H1 (cell line): Measurements from ENCODE around the gene DDX19B. TPM values are rescaled to one million over a fixed set of nuclear protein-coding genes. Genes with fewer than 3 reads are reported as not detected.

Experiments
- ASH2L ChIP-seq: fragments of 200-600, 300-600 bp; sonication (generic); IDR thresholded peaks from one replicate; pipeline ENCODE4 v1.7.1; 2017; ENCODE audit warnings: low read length
- CHD1 ChIP-seq: IDR thresholded peaks from 2 replicates; pipeline ENCODE4 v1.6.1; 2012; ENCODE audit warnings: low read depth, low read length, improper control_type of control experiment
- EGR1 ChIP-seq: IDR thresholded peaks from 2 replicates; pipeline ENCODE4 v1.6.1; 2011; ENCODE audit warnings: low read depth, low read length, borderline replicate concordance
- EP300 ChIP-seq, 2 experiments: IDR thresholded peaks; 1 replicate in 1 of 2; 2 replicates in 1 of 2; pipeline ENCODE4 v1.6.1; 2011 to 2012; ENCODE audit warnings: low read depth in 2 of 2, low read length in 2 of 2, mild to moderate bottlenecking in 2 of 2, borderline replicate concordance in 1 of 2, inconsistent platforms in 1 of 2, moderate library complexity in 1 of 2
- HDAC6 ChIP-seq: IDR thresholded peaks from one replicate; pipeline ENCODE4 v1.7.1; 2012; ENCODE audit warnings: low read depth, mild to moderate bottlenecking, inconsistent platforms, low read length, moderate library complexity
- NRF1 ChIP-seq: IDR thresholded peaks from 2 replicates; pipeline ENCODE4 v1.6.1; 2011; ENCODE audit warnings: mild to moderate bottlenecking, low read depth, low read length, improper control_type of control experiment
- SIN3A ChIP-seq, 2 experiments: IDR thresholded peaks in 1 of 2; conservative IDR thresholded peaks in 1 of 2; 2 replicates each; pipeline ENCODE4 v1.6.1; 2011 to 2012; ENCODE audit warnings: low read length in 2 of 2, improper control_type of control experiment in 1 of 2, low read depth in 1 of 2, mild to moderate bottlenecking in 1 of 2
- polyA plus RNA-seq, 7 experiments: library from polyadenylated mRNA; depleted of rRNA in 3 of 7; stranded (reverse) in 5 of 7; unstranded in 2 of 7; fragments of >200 nt in 5 of 7; fragments of 200-250 nt in 2 of 7; gene quantifications; 1 replicate in 5 of 7; 2 replicates in 1 of 7; 4 replicates in 1 of 7; pipeline versions ENCODE4 v1.2.1 to v1.2.3, GENCODE V29; 2011 to 2013; ENCODE audit warnings: missing spikeins in 2 of 7, mixed read lengths in 2 of 7
- total RNA-seq: library from RNA; stranded (reverse); fragmentation: NEBNext Ultra II Directional; extraction: Animal tissue kit (Norgen Biotek cat#: 25700); gene quantifications from 2 replicates; pipeline ENCODE4 v1.2.1, GENCODE V29; 2021
- TF ChIP-seq, protein P1 (sequence below): IDR thresholded peaks from 2 replicates; pipeline ENCODE4 v1.6.1; 2012; ENCODE audit warnings: inconsistent platforms
- TF ChIP-seq, protein P2 (sequence below): fragments of 300-600 bp; sonication (generic); IDR thresholded peaks from 2 replicates; pipeline ENCODE4 v1.7.1; 2012; ENCODE audit warnings: low read length, moderate library complexity, mild to moderate bottlenecking, inconsistent platforms; ENCODE audit not compliant: insufficient replicate concordance

Gene DDX19B
- total and polyA plus RNA-seq, 2 of the 8 experiments (the other 6 are each of a cell fraction or from before 2014, with no cell fraction given) = 40.5 to 42.7 TPM

DNA sequence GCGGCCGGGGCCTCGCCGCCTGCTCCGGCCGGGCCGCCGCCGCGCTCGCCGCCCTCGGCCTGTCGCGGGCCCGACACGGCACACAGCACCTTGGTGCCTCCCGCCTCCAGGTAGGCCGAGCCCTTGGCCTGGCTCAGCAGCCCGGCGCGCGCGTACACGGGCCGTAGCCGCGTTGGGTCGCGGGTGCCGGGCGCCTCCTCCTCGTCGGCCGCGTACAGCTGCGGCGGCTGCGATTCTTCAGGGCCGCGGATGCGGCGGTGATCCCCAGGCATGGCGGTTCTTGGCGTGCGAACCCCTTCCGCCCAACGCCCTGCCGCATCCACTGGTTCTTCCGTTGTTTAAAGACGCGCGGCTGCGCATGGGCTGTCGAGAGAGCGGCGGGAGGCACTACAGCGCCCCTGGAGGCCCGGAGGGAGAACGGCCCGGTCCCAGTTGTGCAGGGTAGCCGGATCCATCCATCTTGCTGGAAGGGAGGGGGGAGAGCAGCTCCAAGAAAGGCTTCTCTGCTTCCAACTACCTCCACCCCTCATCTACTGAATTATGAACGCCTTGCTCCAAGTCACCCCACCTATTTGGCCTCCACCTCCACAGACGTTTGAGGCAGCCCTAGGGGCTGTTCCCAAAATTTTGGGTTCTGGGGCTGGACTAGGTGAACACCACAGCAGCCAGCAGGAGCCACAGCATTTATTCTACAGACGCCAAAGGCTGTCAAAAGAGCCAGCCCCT, 47.2 kb upstream of the DDX19B start, which contains the start of gene EXOSC6 (continued):
- TF ChIP-seq HDAC6 (no peak), EGR1 (peak; percentile 57; the same call in 1 of the 2 replicates), ASH2L (peak; percentile 71), EP300 (IDR thresholded peaks at IDR 0.05; ENCODE audit: borderline replicate concordance in 1 of 2, low read depth in 2 of 2, low read length in 2 of 2) (peak in 1 of 2 experiments; percentile 84; a peak in 1 of 3 replicates), CHD1 (no peak; the same call in 1 of the 2 replicates), SIN3A (conservative IDR thresholded peaks at IDR 0.05 in 1 of 2, IDR thresholded peaks at IDR 0.05 in 1 of 2; ENCODE audit: low read depth in 1 of 2, low read length in 2 of 2) (peak; percentile 46 to 51; a peak in 2 of 4 replicates), NRF1 (peak; percentile 63)
- TF ChIP-seq, protein P1, sequence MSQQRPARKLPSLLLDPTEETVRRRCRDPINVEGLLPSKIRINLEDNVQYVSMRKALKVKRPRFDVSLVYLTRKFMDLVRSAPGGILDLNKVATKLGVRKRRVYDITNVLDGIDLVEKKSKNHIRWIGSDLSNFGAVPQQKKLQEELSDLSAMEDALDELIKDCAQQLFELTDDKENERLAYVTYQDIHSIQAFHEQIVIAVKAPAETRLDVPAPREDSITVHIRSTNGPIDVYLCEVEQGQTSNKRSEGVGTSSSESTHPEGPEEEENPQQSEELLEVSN = peak; percentile 28; the same call in 1 of the 2 replicates
- TF ChIP-seq, protein P2, sequence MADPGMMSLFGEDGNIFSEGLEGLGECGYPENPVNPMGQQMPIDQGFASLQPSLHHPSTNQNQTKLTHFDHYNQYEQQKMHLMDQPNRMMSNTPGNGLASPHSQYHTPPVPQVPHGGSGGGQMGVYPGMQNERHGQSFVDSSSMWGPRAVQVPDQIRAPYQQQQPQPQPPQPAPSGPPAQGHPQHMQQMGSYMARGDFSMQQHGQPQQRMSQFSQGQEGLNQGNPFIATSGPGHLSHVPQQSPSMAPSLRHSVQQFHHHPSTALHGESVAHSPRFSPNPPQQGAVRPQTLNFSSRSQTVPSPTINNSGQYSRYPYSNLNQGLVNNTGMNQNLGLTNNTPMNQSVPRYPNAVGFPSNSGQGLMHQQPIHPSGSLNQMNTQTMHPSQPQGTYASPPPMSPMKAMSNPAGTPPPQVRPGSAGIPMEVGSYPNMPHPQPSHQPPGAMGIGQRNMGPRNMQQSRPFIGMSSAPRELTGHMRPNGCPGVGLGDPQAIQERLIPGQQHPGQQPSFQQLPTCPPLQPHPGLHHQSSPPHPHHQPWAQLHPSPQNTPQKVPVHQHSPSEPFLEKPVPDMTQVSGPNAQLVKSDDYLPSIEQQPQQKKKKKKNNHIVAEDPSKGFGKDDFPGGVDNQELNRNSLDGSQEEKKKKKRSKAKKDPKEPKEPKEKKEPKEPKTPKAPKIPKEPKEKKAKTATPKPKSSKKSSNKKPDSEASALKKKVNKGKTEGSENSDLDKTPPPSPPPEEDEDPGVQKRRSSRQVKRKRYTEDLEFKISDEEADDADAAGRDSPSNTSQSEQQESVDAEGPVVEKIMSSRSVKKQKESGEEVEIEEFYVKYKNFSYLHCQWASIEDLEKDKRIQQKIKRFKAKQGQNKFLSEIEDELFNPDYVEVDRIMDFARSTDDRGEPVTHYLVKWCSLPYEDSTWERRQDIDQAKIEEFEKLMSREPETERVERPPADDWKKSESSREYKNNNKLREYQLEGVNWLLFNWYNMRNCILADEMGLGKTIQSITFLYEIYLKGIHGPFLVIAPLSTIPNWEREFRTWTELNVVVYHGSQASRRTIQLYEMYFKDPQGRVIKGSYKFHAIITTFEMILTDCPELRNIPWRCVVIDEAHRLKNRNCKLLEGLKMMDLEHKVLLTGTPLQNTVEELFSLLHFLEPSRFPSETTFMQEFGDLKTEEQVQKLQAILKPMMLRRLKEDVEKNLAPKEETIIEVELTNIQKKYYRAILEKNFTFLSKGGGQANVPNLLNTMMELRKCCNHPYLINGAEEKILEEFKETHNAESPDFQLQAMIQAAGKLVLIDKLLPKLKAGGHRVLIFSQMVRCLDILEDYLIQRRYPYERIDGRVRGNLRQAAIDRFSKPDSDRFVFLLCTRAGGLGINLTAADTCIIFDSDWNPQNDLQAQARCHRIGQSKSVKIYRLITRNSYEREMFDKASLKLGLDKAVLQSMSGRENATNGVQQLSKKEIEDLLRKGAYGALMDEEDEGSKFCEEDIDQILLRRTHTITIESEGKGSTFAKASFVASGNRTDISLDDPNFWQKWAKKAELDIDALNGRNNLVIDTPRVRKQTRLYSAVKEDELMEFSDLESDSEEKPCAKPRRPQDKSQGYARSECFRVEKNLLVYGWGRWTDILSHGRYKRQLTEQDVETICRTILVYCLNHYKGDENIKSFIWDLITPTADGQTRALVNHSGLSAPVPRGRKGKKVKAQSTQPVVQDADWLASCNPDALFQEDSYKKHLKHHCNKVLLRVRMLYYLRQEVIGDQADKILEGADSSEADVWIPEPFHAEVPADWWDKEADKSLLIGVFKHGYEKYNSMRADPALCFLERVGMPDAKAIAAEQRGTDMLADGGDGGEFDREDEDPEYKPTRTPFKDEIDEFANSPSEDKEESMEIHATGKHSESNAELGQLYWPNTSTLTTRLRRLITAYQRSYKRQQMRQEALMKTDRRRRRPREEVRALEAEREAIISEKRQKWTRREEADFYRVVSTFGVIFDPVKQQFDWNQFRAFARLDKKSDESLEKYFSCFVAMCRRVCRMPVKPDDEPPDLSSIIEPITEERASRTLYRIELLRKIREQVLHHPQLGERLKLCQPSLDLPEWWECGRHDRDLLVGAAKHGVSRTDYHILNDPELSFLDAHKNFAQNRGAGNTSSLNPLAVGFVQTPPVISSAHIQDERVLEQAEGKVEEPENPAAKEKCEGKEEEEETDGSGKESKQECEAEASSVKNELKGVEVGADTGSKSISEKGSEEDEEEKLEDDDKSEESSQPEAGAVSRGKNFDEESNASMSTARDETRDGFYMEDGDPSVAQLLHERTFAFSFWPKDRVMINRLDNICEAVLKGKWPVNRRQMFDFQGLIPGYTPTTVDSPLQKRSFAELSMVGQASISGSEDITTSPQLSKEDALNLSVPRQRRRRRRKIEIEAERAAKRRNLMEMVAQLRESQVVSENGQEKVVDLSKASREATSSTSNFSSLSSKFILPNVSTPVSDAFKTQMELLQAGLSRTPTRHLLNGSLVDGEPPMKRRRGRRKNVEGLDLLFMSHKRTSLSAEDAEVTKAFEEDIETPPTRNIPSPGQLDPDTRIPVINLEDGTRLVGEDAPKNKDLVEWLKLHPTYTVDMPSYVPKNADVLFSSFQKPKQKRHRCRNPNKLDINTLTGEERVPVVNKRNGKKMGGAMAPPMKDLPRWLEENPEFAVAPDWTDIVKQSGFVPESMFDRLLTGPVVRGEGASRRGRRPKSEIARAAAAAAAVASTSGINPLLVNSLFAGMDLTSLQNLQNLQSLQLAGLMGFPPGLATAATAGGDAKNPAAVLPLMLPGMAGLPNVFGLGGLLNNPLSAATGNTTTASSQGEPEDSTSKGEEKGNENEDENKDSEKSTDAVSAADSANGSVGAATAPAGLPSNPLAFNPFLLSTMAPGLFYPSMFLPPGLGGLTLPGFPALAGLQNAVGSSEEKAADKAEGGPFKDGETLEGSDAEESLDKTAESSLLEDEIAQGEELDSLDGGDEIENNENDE = no peak
